Mammary epithelial cell (primary cell): ENCODE data around the gene USP27X.

Source experiments
- CTCF ChIP-seq, 2 donors: IDR thresholded peaks in 1 of 2; conservative IDR thresholded peaks in 1 of 2; 2 replicates each; pipeline ENCODE4 v1.5.1; 2011 to 2012; ENCODE audit warnings: inconsistent platforms in 2 of 2, low read length in 2 of 2, mild to moderate bottlenecking in 2 of 2, control low read depth in 1 of 2, low read depth in 1 of 2; ENCODE audit not compliant: insufficient read depth in 1 of 2; ENCODE audit errors: extremely low read depth in 1 of 2
- EZH2 ChIP-seq: IDR thresholded peaks from 2 replicates; pipeline ENCODE4 v1.6.1; 2012; ENCODE audit warnings: low read length, inconsistent platforms, borderline replicate concordance

GRCh38 chrX:49910344-49910743, 31.1 kb downstream of the USP27X start:
- TF ChIP-seq EZH2, result no peak
- TF ChIP-seq CTCF (conservative IDR thresholded peaks at IDR 0.05 in 1 of 2, IDR thresholded peaks at IDR 0.05 in 1 of 2; ENCODE audit: extremely low read depth in 1 of 2, insufficient read depth in 1 of 2, low read depth in 1 of 2, low read length in 2 of 2), result no peak
